ENCODE data around the gene RNU5B-1. TPM values are rescaled to one million over a fixed set of nuclear protein-coding genes. Genes with fewer than 3 reads are reported as not detected.

Gene RNU5B-1
- total and polyA plus RNA-seq, 2 of the 4 experiments (the other 2 are of a cell fraction), result not detected

GRCh38 chr15:65326117-65326526 is 21.6 kb downstream of the RNU5B-1 start:
- no peak overlapping the region for H2BK15ac ChIP-seq (ENCODE audit: low read depth, low read length)
- H3K27ac ChIP-seq (ENCODE audit: insufficient read depth, low read length), result no peak overlapping the region
- H3K56ac ChIP-seq (ENCODE audit: extremely low read depth, insufficient read depth, low read length), result no peak overlapping the region
- H3K4ac ChIP-seq (ENCODE audit: low read depth, low read length), result no peak overlapping the region
- BruUV-seq (replicated peaks), result no TSS peak
- no peak overlapping the region for H4K91ac ChIP-seq (ENCODE audit: insufficient read depth, low read depth, low read length)
- dilution Hi-C loops (cut with HindIII; ENCODE audit: low sequenced_read_pairs, unreplicated experiment) (no loop called here), intact Hi-C loops (cut with micrococcal nuclease) (no loop called here), in situ Hi-C loops (cut with MboI; ENCODE audit: low sequenced_read_pairs) (no loop called here)
- no peak overlapping the region for H2AK9ac ChIP-seq (replicated peaks; ENCODE audit: low read depth, low read length, poor library complexity)
- H3K18ac ChIP-seq (ENCODE audit: low read depth, low read length), result no peak overlapping the region
- no peak overlapping the region for H3K23ac ChIP-seq (ENCODE audit: low read depth, low read length)
- H3K9ac ChIP-seq (ENCODE audit: low read depth, low read length), result no peak overlapping the region
- H3K4me3 ChIP-seq (ENCODE audit: insufficient read depth, low read depth, low read length), result no peak overlapping the region
- H3K27me3 ChIP-seq (ENCODE audit: control insufficient read depth, insufficient read depth, low read length), result peaks cover 23% of the 10 kb centered on the region
- ChIA-PET CTCF (no interaction called here), POLR2A (ENCODE audit: unreplicated experiment) (no interaction called here)
- no peak overlapping the region for H2AK5ac ChIP-seq (ENCODE audit: low read depth, low read length)
- no peaks in the 10 kb centered on the region for H4K20me1 ChIP-seq (ENCODE audit: insufficient read depth, low read length)
- ATAC-seq (ENCODE audit: low read depth) (no peak), DNase-seq (no peak)
- H3K4me1 ChIP-seq (ENCODE audit: control insufficient read depth, insufficient read depth, low read length), result no peaks in the 10 kb centered on the region
- no peak overlapping the region for H2AFZ ChIP-seq (replicated peaks; ENCODE audit: low read length, poor library complexity)
- no peak overlapping the region for H4K5ac ChIP-seq (ENCODE audit: low read depth, low read length)
- 43% methylated on average over 3 of the region's 12 CpGs; no CpG with 5 or more reads in 1 of the 2 experiments for WGBS, 2 experiments (ENCODE audit: extremely low coverage in 2 of 2, insufficient read length in 1 of 2)
- no peak overlapping the region for H3K4me2 ChIP-seq (ENCODE audit: low read depth, low read length)
- no peak overlapping the region for H2BK20ac ChIP-seq (ENCODE audit: low read depth, low read length)
- no peak overlapping the region for H2BK5ac ChIP-seq (ENCODE audit: low read depth, low read length, poor library complexity, severe bottlenecking)
- no peak overlapping the region for H4K8ac ChIP-seq (ENCODE audit: low read depth in 2 of 2, low read length in 2 of 2)
- no peaks in the 10 kb centered on the region for H3K79me1 ChIP-seq (ENCODE audit: low read depth in 1 of 2, low read length in 2 of 2)
- no peaks in the 10 kb centered on the region for H3K9me3 ChIP-seq (ENCODE audit: control insufficient read depth, insufficient read depth, low read length)
- no peak overlapping the region for H3K14ac ChIP-seq (replicated peaks; ENCODE audit: low read depth, low read length)
- H3K36me3 ChIP-seq (ENCODE audit: control insufficient read depth, insufficient read depth, low read length), result no peaks in the 10 kb centered on the region
- no peak overlapping the region for H2BK120ac ChIP-seq (ENCODE audit: low read depth, low read length)
- no peak for TF ChIP-seq ELK1 (IDR thresholded peaks at IDR 0.05; ENCODE audit: borderline replicate concordance, low read depth, low read length)
- no peak for TF ChIP-seq FOS (IDR thresholded peaks at IDR 0.05; ENCODE audit: low read depth, low read length)
- TF ChIP-seq POLR2A (IDR thresholded peaks at IDR 0.05; ENCODE audit: low read depth, low read length), result no peak
- no peak for TF ChIP-seq CTCF (conservative IDR thresholded peaks at IDR 0.05; ENCODE audit: low read depth, low read length)
- no peak for TF ChIP-seq CHD1 (IDR thresholded peaks at IDR 0.05; ENCODE audit: low read depth, low read length)
- TF ChIP-seq RCOR1 (IDR thresholded peaks at IDR 0.05; ENCODE audit: insufficient replicate concordance, low read length), result no peak
- TF ChIP-seq BHLHE40 (IDR thresholded peaks at IDR 0.05; ENCODE audit: low read depth, low read length), result no peak
- no peak for TF ChIP-seq MAZ (IDR thresholded peaks at IDR 0.05; ENCODE audit: borderline replicate concordance, low read depth, low read length)
- no peak for TF ChIP-seq RFX5 (IDR thresholded peaks at IDR 0.05; ENCODE audit: low read depth, low read length)
- TF ChIP-seq CEBPB (IDR thresholded peaks at IDR 0.05; ENCODE audit: low read depth, low read length), result no peak
- TF ChIP-seq RAD21 (IDR thresholded peaks at IDR 0.05; ENCODE audit: low read length), result no peak
- H3K9me1 ChIP-seq (ENCODE audit: insufficient read depth, low read length), result no peaks in the 10 kb centered on the region
